Lower leg skin (tissue), 4 donors: ENCODE results near the gene KAZN. TPM values are rescaled to one million over a fixed set of nuclear protein-coding genes. Genes with fewer than 3 reads are reported as not detected.

Source experiments
- DNase-seq, 2 donors: peaks; one replicate each; pipeline ENCODE4 v3.0.0-alpha.2; 2019; ENCODE audit warnings: low spot score in 2 of 2
- H3K4me3 ChIP-seq: fragments of 200-600 bp; sonication (generic); 2 replicates; pipeline ENCODE4 v1.5.1; 2017; ENCODE audit warnings: mild to moderate bottlenecking, low read depth; ENCODE audit not compliant: poor library complexity, severe bottlenecking
- CTCF ChIP-seq, 3 donors: fragments of 450-650 bp; IDR thresholded peaks; one replicate each; pipeline ENCODE4 v1.5.1; 2016; ENCODE audit warnings: antibody characterized with exemption in 3 of 3, mild to moderate bottlenecking in 3 of 3, moderate library complexity in 2 of 3
- POLR2A ChIP-seq, 2 donors: fragments of 450-650 bp; IDR thresholded peaks; one replicate each; pipeline ENCODE4 v1.6.1; 2016 to 2017; ENCODE audit warnings: antibody characterized with exemption in 2 of 2, mild to moderate bottlenecking in 1 of 2, moderate library complexity in 1 of 2
- WGBS, 2 donors: methylation state at CpG; one replicate each; pipeline ENCODE4 v1.1.5; 2018; 5-methylcytosine and 5-hydroxymethylcytosine counted together
- intact Hi-C: fragments of 100-400 bp; cut with DNase I; formaldehyde crosslinking; loops from one replicate; pipeline ENCODE4 v1.15.0; 2023; ENCODE audit warnings: low total_unique reads
- total RNA-seq, 4 donors: library from RNA; depleted of rRNA; stranded (reverse); fragments of >200 nt; gene quantifications; one replicate each; pipeline ENCODE4 v1.1.0, GENCODE V29; 2016

KAZN gene
- total RNA-seq, 4 donors from 2014 or later = 21.4 to 36.0 (median 28.4) TPM

GRCh38 chr1:14635421-14635820 is 36.9 kb downstream of the KAZN start:
- WGBS, 2 donors = 93 to 96% methylated on average over 9 of the region's 9 CpGs
- H3K4me3 ChIP-seq = no peak overlapping the region
- DNase-seq = peak in 1 of 2 donors; percentile 58
- TF ChIP-seq CTCF (IDR thresholded peaks at IDR 0.05) (no peak), POLR2A (IDR thresholded peaks at IDR 0.05) (no peak)
- intact Hi-C loops = no loop called here

GRCh38 chr1:14636897-14637632 is 38.6 kb downstream of the KAZN start:
- WGBS, 2 donors = 84 to 89% methylated on average over 9 of the region's 9 CpGs
- no peak for TF ChIP-seq CTCF (IDR thresholded peaks at IDR 0.05)
- no peak for TF ChIP-seq POLR2A (IDR thresholded peaks at IDR 0.05)
- no peak overlapping the region for H3K4me3 ChIP-seq
- intact Hi-C loops = no loop called here
- peak in 1 of 2 donors; percentile 36 for DNase-seq

- peak in 1 of 2 donors; percentile 63 for DNase-seq
- TF ChIP-seq POLR2A (IDR thresholded peaks at IDR 0.05) (no peak), CTCF (IDR thresholded peaks at IDR 0.05) (no peak)
- intact Hi-C loops = no loop called here
- no peak overlapping the region for H3K4me3 ChIP-seq
- WGBS, 2 donors = 88 to 89% methylated on average over 15 of the region's 15 CpGs
These were observed 41.0 kb downstream of the KAZN start for GRCh38 chr1:14639291-14640050.

GRCh38 chr1:14642712-14643111 is 44.2 kb downstream of the KAZN start:
- 88 to 91% methylated on average over 3 of the region's 3 CpGs for WGBS, 2 donors
- no peak overlapping the region for H3K4me3 ChIP-seq
- DNase-seq = no peak
- intact Hi-C loops = no loop called here
- TF ChIP-seq POLR2A (IDR thresholded peaks at IDR 0.05) (no peak), CTCF (IDR thresholded peaks at IDR 0.05) (no peak)

GRCh38 chr1:14646973-14647372 is 48.5 kb downstream of the KAZN start:
- DNase-seq = peak in 1 of 2 donors; percentile 65
- intact Hi-C loops = no loop called here
- TF ChIP-seq CTCF (IDR thresholded peaks at IDR 0.05) = no peak
- TF ChIP-seq POLR2A (IDR thresholded peaks at IDR 0.05) = no peak
- 90 to 95% methylated on average over 8 of the region's 8 CpGs for WGBS, 2 donors
- H3K4me3 ChIP-seq = no peak overlapping the region
